ENCODE measurements around the gene MPPED2.

GRCh38 chr11:30434901-30435300 is 151.3 kb downstream of the MPPED2 start:
- TF ChIP-seq CEBPB (IDR thresholded peaks at IDR 0.05) (no peak), REST (IDR thresholded peaks at IDR 0.05; ENCODE audit: low read depth) (no peak), MAX (IDR thresholded peaks at IDR 0.05) (no peak), EP300 (IDR thresholded peaks at IDR 0.05; ENCODE audit: borderline replicate concordance) (no peak), ZBTB7A (IDR thresholded peaks at IDR 0.05; ENCODE audit: low read depth) (no peak), CREB1 (IDR thresholded peaks at IDR 0.05; ENCODE audit: low read depth) (no peak), RAD21 (IDR thresholded peaks at IDR 0.05; ENCODE audit: low read depth) (no peak), TAF1 (IDR thresholded peaks at IDR 0.05; ENCODE audit: low read depth) (no peak), EGR1 (IDR thresholded peaks at IDR 0.05) (no peak), NFIC (IDR thresholded peaks at IDR 0.05) (no peak), YY1 (IDR thresholded peaks at IDR 0.05; ENCODE audit: low read depth) (no peak), FOXM1 (IDR thresholded peaks at IDR 0.05; ENCODE audit: borderline replicate concordance, low read depth) (no peak), TCF12 (IDR thresholded peaks at IDR 0.05; ENCODE audit: low read depth) (no peak), USF1 (IDR thresholded peaks at IDR 0.05) (no peak)

Measured in Ishikawa (cell line).